Inflammatory macrophage (primary cell): ENCODE measurements around the gene TRPM5.

Experiments used
- DNase-seq, 2 donors: peaks; one replicate each; pipeline ENCODE4 v3.0.0-alpha.2; 2020 to 2022

Gene TRPM5

GRCh38 chr11:2436013-2436520, 8.2 kb downstream of the TRPM5 start:
- DNase-seq, result no peak

- no peak for DNase-seq
These were observed 8.9 kb downstream of the TRPM5 start for GRCh38 chr11:2435288-2436012.

GRCh38 chr11:2434506-2435255, 9.6 kb downstream of the TRPM5 start:
- no peak for DNase-seq

GRCh38 chr11:2434008-2434407, 10.3 kb downstream of the TRPM5 start:
- DNase-seq, result no peak

GRCh38 chr11:2433106-2433925, 11.0 kb downstream of the TRPM5 start:
- DNase-seq, result no peak

- no peak for DNase-seq
These were observed 11.7 kb downstream of the TRPM5 start for GRCh38 chr11:2432628-2433071.

- DNase-seq, result no peak
These were observed 12.1 kb downstream of the TRPM5 start for GRCh38 chr11:2432171-2432621.

GRCh38 chr11:2431395-2431794, 12.9 kb downstream of the TRPM5 start:
- no peak for DNase-seq

- DNase-seq, result peak; percentile 69 to 73
These were observed 16.0 kb downstream of the TRPM5 start for GRCh38 chr11:2428322-2428795.

GRCh38 chr11:2427721-2428321, 16.5 kb downstream of the TRPM5 start:
- no peak for DNase-seq

- no peak for DNase-seq
These were observed 17.3 kb downstream of the TRPM5 start for GRCh38 chr11:2426826-2427521.

- DNase-seq, result no peak
These were observed 18.1 kb downstream of the TRPM5 start for GRCh38 chr11:2426221-2426620.

GRCh38 chr11:2425506-2425905, 18.8 kb downstream of the TRPM5 start:
- DNase-seq, result no peak

GRCh38 chr11:2424811-2425495, 19.4 kb downstream of the TRPM5 start:
- DNase-seq, result peak; percentile 66 to 83

- DNase-seq, result no peak
These were observed 20.9 kb downstream of the TRPM5 start for GRCh38 chr11:2423157-2424025.

- DNase-seq, result no peak
These were observed 21.7 kb downstream of the TRPM5 start for GRCh38 chr11:2422461-2423156.

GRCh38 chr11:2421996-2422395, 22.3 kb downstream of the TRPM5 start:
- DNase-seq, result no peak

- DNase-seq, result no peak
These were observed 22.9 kb downstream of the TRPM5 start for GRCh38 chr11:2421226-2421994.
